ENCODE results near the gene DUSP16. TPM values are rescaled to one million over a fixed set of nuclear protein-coding genes. Genes with fewer than 3 reads are reported as not detected.

The DUSP16 gene
- polyA plus RNA-seq, 2 of the 4 experiments (the other 2 are of a cell fraction): 18.2 to 34.7 TPM

GRCh38 chr12:12582895-12583303, 20.2 kb upstream of the DUSP16 start:
- peak; percentile 79 to 94 for DNase-seq (ENCODE audit: low read depth in 1 of 2, low spot score in 1 of 2)
- TF ChIP-seq, protein P1, sequence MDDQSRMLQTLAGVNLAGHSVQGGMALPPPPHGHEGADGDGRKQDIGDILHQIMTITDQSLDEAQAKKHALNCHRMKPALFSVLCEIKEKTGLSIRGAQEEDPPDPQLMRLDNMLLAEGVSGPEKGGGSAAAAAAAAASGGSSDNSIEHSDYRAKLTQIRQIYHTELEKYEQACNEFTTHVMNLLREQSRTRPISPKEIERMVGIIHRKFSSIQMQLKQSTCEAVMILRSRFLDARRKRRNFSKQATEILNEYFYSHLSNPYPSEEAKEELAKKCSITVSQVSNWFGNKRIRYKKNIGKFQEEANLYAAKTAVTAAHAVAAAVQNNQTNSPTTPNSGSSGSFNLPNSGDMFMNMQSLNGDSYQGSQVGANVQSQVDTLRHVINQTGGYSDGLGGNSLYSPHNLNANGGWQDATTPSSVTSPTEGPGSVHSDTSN (IDR thresholded peaks at IDR 0.05): no peak
- TF ChIP-seq HEYL (CRISPR knock-in tag; IDR thresholded peaks at IDR 0.05) (peak; percentile 25; the same call in 1 of the 2 replicates), CBX8 (IDR thresholded peaks at IDR 0.05) (no peak), TFCP2L1 (CRISPR knock-in tag; IDR thresholded peaks at IDR 0.05) (no peak), MAZ (IDR thresholded peaks at IDR 0.05; ENCODE audit: borderline replicate concordance, low read depth, low read length) (no peak), RFX5 (IDR thresholded peaks at IDR 0.05) (no peak), HOXB5 (CRISPR knock-in tag; IDR thresholded peaks at IDR 0.05) (peak; percentile 95), BCL3 (IDR thresholded peaks at IDR 0.05) (peak; percentile 81; the same call in 1 of the 3 replicates), EP300 (IDR thresholded peaks at IDR 0.05) (peak; percentile 96 to 98; a peak in 4 of 5 replicates), HOXB13 (CRISPR knock-in tag; IDR thresholded peaks at IDR 0.05; ENCODE audit: low read depth) (peak; percentile 69; the same call in 1 of the 2 replicates), RARB (CRISPR knock-in tag; IDR thresholded peaks at IDR 0.05) (peak; percentile 98), ATOH8 (CRISPR knock-in tag; IDR thresholded peaks at IDR 0.05; ENCODE audit: low read depth) (peak; percentile 7; the same call in 1 of the 2 replicates), JUN (IDR thresholded peaks at IDR 0.05) (peak; percentile 94 to 96), GATA3 (IDR thresholded peaks at IDR 0.05; ENCODE audit: borderline replicate concordance) (peak; percentile 91), FOSL2 (IDR thresholded peaks at IDR 0.05) (peak; percentile 57; the same call in 1 of the 2 replicates), FOSL2 (CRISPR knock-in tag; IDR thresholded peaks at IDR 0.05) (peak; percentile 92), HES2 (IDR thresholded peaks at IDR 0.05) (peak; percentile 90), MAFK (IDR thresholded peaks at IDR 0.05; ENCODE audit: partially characterized antibody) (peak; percentile 39), CEBPB (IDR thresholded peaks at IDR 0.05) (peak; percentile 88 to 91), JUNB (IDR thresholded peaks at IDR 0.05) (peak; percentile 89)
- TF ChIP-seq, protein P2, sequence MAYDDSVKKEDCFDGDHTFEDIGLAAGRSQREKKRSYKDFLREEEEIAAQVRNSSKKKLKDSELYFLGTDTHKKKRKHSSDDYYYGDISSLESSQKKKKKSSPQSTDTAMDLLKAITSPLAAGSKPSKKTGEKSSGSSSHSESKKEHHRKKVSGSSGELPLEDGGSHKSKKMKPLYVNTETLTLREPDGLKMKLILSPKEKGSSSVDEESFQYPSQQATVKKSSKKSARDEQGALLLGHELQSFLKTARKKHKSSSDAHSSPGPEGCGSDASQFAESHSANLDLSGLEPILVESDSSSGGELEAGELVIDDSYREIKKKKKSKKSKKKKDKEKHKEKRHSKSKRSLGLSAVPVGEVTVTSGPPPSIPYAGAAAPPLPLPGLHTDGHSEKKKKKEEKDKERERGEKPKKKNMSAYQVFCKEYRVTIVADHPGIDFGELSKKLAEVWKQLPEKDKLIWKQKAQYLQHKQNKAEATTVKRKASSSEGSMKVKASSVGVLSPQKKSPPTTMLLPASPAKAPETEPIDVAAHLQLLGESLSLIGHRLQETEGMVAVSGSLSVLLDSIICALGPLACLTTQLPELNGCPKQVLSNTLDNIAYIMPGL (CRISPR knock-in tag; IDR thresholded peaks at IDR 0.05; ENCODE audit: borderline replicate concordance): no peak
- ChIA-PET POLR2A (no interaction called here), CTCF (no interaction called here)
- H3K9me3 ChIP-seq: no peaks in the 10 kb centered on the region
- peaks cover 45% of the 10 kb centered on the region for H3K4me1 ChIP-seq
- FAIRE-seq: peak; percentile 86
- 6% methylated on average over 6 of the region's 6 CpGs for WGBS (ENCODE audit: missing lambda C conversion rate)
- H3K4me3 ChIP-seq: no peak overlapping the region
- H3K27ac ChIP-seq: peak overlapping the region; percentile 89 to 92
- peak overlapping the region; percentile 64 for H3K4me2 ChIP-seq
- ATAC-seq: peak; percentile 92 to 94

DNA sequence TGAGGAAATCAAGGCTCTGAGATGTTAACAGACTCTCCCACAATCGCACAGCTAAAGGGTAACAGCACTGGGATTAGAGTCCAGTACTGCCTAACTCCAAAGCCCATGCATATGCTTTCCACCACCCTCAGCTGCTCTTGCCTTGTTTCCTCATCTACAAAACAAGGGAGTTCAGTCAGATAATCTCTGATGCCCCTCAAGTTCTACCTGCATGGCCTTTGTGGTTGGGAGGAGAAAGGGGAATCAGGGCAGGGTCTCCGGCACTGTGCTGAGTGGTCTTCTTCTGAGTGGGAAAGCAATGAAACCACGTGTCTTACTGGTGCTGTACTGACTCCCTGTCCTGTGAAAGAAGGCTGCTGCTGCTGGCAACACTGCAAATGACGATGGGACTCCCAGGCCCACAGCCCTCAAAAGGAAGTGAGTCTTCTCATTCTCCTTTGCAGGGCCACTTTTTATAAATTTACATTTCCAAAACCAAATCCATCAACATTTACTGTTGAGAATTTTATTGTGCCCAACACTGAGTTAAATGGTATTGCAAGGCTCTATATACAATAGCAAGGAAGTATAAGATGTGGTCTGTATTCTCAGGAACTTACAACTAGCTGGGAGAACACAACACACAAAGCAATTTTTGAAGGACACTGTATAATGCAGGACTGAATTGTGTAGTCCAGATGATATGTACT, 19.7 kb upstream of the DUSP16 start:
- DNase-seq (ENCODE audit: low read depth in 1 of 2, low spot score in 1 of 2) (no peak), ATAC-seq (peak; percentile 35 to 46; a peak in 3 of 6 replicates), FAIRE-seq (no peak)
- ChIA-PET CTCF (interaction anchor here (0.6 to 2.7 kb wide), 5 partner anchors 10 to 945 kb away, joined by 3 to 15 read pairs (median 3); partner anchors contain the start of gene DUSP16), POLR2A (no interaction called here)
- Histone ChIP-seq H3K4me2 (peak overlapping the region; percentile 64), H3K27ac (peak overlapping the region; percentile 89 to 92), H3K9me3 (no peaks in the 10 kb centered on the region), H3K4me3 (no peak overlapping the region), H3K4me1 (peaks cover 45% of the 10 kb centered on the region)
- TF ChIP-seq JUN (IDR thresholded peaks at IDR 0.05) (no peak), FOSB (CRISPR knock-in tag; IDR thresholded peaks at IDR 0.05) (peak; percentile 67; the same call in 1 of the 2 replicates), HOXB5 (CRISPR knock-in tag; IDR thresholded peaks at IDR 0.05) (peak; percentile 47; the same call in 1 of the 2 replicates), HOXA7 (CRISPR knock-in tag; IDR thresholded peaks at IDR 0.05) (0 out of 2 replicates have a peak, but pooled peaks have one; percentile 37), HOXB13 (CRISPR knock-in tag; IDR thresholded peaks at IDR 0.05; ENCODE audit: low read depth) (peak; percentile 77; the same call in 1 of the 2 replicates)
- whole genome bisulfite sequencing (ENCODE audit: missing lambda C conversion rate): 66% methylated on average over 4 of the region's 4 CpGs

All from A549 (cell line).